ENCODE data around the gene SLC22A23.
"Not testable (repeated sequence)": the region's sequence is repeated elsewhere in the genome, so short reads cannot be mapped to it uniquely, and the experiment has no call there.

The SLC22A23 gene

DNA sequence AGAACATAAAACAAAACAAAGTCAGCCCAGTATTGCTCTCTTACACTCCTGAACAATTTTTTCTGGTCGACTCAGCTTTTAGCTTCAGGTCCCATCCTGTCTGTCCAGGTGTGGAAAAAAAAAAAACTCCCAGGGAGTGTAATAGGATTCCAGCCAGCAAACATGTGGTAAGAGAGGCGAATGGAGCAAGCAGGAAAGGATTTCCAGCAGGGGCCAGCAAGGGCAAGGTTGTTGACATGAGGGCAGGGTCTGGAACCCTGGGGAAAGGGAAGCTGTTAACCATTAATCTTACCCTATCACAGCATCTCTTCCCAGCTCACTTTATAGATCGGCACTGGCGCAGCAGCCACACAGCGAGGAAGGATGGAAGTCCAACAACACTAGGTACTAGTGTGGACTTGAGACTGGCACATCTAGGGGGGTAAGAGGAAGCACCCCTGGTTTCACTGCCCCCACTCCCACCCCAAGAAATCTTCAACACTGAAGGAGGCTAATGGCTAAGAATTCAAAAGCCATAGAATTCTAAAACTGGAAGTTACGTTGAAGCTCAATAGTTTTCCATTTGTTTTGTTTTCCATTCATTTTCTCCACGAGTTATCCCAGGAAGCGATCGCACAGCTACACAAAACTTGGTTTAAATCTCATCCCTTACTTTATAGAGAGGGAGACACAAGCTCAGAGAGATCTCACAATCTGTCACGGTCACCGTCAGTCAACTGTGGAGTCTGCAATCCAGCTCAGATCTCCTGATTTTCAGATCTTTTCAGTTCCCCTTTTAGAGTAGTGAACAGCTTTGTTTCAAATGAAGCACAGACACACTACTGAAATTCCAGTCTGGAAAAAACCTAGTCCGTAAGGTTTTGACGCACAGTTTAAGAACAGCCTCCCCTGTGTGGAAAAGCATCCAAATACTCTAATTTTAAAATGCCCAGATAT is 53.3 kb downstream of the SLC22A23 start:
- DNase-seq: no peak

DNA sequence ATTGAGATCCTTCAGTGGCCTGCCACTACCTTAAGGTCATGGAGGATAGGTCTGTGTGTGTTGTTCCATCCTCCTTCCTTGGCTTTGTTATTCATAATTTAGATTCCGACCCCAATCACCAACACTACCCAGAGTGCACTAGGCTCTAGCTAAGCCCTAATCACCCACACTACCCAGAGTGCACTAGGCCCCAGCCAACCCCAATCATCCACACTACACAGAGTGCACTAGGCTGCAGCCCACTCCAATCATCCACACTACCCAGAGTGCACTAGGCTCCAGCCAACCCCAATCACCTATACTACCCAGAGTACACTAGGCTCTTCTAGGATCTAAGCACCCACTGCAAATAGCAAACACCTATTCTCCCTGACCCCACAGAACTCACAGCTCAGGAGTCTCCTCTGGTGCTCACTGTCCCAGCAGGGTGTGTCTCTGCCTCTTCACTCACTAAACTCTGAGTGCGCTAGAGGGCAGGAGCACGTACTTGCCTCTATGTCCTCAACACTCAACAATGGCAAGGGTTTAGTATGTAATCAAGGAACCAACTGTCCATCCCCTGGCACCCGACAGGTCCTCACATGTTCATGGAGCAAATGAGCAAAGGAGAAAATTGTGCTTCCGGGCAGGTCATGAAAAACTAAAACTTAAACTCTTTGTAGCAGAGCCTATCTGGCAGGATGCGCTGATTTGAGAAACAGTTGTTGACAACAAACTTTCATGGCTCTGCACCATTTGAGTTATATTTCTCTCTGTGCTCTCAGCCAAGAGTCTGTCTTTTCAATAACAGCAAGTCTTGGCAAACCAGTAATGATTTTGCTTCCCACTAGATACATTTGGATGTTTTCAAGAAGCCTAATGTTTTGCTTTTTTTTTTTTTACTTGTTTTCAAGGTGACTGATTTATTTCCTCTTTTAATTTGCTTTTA is 54.3 kb downstream of the SLC22A23 start:
- no peak for DNase-seq

DNA sequence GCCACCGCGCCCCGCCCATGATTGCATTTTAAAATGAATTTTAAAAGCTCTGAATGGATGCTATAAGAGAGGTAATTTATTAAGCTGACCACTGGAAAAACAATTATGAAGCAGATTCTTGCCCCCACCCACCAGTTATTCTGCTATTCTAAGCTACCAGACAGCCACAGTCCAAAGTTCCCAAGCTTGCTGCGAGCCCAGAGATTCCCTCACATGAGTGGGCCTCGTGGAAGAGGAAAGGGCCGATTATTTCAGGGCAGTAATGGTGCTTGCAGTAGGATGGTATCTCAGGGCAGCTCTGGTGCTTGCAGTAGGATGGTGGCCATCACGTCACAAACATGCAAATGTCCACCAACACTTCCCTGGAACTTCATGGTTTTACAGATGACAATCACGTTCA is 56.7 kb downstream of the SLC22A23 start:
- no peak for DNase-seq

DNA sequence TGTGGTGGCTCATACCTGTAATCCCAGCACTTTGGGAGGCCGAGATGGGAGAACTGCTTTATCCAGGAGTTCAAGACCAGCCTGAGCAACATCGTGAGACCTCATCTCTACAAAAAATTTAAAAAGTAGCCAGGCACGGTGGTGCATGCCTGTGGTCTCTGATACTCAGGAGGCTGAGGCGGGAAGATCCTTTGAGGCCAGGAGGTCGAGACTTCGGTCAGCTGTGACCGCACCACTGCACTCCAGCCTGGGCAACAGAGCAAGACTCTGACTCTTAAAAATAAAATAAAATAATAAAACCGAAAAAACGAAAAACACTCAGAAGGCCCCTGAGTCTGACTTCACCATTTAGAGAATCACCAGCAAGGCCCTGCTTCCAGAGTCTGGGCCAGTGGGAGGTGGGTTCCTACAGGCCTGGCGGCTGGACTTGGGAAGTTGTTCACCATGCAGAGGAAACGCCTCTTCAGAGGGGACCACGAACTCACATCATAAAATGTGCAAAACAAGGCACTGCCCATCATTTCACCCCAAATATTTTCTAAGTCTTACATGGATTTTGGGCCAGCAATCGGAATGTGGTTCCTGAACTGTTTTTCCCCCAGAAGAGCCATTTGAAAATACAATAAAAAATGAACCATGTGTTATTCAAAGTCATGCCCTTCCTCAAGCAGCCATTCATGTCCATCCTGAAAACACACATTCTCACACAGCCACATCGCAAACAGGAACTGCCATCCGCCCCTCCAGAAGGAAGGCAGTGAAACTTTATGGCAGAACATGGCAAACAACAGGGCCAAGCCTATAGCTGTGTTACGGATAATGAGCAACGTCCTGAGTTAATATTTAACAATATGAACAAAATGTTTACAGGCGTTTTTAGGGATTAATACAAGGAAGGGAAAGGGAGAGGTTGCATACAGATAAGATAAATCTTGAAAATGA is 57.8 kb downstream of the SLC22A23 start:
- no peak for DNase-seq

DNA sequence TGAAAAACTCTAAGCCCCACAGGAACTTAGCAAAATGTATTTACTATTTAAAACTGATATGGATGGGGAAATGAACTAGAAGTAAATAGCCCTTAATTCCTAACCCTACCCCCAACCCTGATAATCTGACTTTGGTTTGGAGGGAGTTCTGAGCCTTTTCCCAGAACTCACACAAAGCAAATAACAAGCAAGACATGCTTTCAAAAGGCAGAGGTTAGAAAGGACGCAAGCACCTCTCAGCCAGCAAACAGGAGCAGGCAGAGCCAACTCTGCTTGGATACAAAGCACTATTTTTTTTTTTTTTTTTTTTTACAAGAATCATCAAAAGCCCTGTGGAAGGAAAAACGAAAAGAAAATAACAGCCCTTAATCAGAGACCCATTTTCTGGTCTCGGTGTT is 58.7 kb downstream of the SLC22A23 start:
- DNase-seq: no peak

DNA sequence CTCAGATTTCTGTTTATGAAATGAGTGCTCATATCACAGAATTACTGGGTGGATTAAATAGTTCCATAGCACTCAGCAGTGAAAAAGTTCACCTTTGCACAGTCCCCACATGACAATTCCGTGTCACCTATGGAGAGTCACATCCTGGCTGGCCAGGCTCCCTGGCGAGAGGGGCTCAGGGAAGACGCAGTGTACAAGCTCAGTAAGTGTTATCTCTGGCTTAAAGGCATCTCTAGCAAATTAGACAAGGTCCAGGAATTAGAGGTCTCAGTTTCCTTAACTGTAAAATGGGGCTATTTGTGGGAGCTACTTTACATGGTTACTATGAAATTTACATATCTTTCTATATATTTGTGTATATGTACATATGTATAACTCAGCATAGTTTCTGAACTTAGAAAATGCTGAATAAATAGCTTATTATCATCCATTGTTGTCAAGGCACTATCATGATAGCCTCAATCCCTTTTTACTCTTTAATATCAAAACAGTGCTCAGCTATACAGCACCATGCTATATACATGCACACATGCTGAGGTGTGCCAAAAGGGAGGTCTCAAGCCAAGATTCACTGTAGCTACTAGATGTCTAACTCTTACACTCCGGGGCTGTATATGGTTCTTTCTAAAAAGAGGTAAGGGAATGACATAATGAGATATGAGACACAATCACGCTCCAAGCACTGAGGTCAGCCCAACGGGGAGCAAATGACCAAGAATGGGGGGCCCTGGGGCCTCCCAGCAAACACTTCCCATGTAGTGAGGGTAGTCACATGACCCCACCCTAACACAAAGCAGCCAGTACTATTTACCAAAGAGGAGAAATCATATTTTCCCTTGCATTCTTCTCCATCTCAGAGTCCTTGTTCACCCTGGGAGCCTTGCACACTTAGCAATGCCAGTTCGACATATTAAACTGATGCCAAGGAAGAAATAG is 59.4 kb downstream of the SLC22A23 start:
- DNase-seq: no peak

DNA sequence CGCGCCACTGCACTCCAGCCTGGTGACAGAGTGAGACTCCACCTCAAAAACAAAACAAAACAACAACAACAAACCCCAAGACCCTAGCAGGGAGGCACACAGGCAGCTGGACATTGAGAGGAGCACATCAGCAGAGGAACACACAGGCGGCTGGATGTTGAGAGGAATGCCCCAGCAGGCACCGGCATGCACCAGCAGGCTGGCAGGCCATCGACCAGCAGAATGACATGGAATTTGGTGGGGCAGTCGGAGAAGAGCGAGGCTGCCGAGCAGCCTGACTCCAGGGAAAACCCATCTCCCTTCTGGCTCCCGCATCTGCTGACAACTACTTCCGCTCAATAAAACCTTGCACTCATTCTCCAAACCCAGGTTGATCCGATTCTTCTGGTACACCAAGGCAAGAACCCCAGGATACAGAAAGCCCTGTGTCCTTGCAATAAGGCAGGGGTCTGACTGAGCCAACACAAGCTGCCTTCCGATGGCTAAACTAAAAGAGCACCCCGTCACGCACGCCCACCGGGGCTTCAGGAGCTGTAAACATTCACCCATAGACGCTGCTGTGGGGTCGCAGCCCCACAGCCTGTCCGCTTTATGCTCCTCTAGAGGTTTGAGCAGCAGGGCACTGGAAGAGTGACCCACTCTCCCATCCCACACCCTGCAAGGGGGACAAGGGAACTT is 60.2 kb downstream of the SLC22A23 start:
- DNase-seq: no peak

DNA sequence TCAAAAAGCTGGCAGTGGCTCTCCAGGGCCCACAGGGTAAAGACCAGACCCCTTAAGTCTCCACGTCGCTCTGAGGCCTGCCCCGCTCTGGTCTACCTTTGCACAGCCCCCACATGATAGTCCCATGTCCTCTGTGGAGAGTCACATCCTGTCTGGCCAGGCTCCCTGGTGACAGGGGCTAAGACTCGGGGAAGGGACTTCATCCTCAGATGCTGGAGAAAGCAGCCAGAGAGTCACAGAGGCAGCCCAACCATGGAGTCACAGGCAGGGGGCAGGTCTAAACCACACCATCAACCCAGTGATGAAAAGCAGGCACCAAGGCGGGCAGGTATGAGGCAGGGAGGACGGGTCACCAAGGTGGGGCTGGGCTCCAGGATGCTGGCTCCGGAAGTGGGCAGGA is 62.2 kb downstream of the SLC22A23 start:
- DNase-seq: no peak

DNA sequence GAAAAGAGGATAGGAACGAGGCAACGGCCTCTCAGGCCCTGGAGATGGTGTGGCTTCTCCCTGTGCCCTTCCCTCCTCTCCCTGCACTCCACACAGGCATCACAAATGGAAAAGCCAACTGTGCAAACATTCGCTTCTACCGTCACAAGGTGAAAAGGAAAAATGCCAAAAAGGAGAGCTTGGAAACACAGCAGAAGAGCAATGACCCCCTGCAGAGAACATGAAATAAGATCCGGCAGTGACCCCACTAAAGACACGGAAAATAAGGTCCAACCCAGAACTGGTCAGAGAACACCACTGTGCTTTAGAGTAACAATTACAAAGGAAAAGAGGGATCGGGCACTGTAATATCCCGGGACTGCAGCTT is 63.0 kb downstream of the SLC22A23 start:
- no peak for DNase-seq

DNA sequence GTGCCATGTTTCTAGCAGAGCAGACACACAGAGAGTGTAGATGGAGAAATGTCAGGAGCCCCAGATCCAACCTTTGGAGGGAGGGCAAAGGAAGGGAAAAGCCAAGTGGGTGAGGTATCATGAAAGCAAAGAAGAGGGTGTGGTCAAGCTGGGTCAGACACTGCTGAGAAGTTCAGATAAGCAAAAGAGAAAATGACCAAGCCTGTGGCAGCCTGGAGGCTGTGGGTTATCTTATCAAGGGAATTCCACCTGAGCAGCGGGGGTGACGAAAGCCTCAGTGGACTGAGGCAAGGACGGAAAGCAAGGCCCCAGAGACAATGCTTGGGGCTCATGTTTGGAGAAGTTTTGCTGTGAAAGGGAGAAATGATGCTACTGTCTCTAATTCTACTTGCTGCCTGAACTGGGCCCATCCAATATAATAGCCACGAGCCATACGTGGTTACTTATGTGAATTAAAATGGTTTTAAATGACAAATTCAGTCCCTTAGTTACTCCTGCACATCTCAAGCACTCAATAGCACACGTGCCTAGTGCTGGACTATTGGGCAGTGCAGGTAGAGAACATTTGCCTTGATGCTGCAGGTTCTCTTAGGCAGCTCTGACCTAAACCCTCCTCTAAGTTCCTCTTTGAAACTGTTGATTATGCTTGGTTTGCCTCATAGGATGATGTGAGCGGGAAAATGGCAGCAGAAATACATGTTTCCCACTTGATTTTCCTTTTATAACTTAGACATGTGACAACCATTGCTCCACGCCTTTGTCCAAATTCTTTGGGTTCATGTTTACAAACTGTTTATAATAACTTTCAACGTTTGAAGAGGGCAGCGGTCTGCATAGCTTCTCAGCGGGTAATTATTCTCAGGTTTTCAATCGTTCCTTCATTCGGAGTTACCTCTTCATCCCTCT is 63.7 kb downstream of the SLC22A23 start:
- DNase-seq: no peak

DNA sequence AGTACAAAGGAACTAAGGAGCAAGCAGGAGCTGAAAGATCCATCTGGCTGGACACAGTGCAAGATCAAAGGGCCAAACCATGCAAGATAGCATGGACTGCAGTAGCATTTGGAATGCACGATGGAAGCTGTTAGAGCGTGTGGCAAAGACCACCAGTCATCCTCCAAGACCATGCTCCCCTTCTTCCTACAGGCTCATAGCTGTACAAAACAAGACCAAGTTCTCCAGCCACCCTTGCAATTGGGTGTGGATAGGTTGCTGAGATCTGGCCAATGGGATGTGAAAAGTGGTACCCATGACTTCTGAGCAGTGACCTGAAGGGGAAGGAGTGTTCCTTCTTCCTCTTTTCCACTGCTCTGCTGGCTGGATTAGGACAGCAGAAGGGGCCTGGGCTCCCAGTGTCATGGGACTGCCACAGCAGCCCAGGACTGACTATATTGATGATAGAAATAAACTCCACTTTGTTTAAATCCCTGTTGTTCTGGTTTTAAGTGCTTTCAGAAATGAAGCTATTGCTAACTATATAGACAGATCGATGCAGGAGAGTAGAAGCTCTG is 64.9 kb downstream of the SLC22A23 start:
- no peak for DNase-seq

DNA sequence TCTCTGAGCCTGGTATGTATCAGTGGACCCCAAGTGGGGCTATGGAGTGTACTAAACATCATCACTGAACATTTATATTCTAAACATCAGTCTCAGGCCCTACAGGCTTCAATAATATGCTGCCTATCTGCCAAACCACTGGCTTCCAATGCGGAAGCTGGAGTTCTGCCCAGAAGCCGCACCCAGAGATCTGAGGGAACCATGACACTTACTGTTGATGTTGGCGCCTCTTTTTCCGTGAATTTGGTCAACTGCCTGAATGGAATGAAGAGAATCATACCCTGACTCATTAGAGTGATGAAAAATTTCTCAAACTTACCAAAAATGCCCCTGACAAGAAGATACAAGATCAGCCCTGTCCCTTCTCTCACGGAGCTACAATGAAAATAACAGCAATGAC is 66.2 kb downstream of the SLC22A23 start:
- no peak for DNase-seq

DNA sequence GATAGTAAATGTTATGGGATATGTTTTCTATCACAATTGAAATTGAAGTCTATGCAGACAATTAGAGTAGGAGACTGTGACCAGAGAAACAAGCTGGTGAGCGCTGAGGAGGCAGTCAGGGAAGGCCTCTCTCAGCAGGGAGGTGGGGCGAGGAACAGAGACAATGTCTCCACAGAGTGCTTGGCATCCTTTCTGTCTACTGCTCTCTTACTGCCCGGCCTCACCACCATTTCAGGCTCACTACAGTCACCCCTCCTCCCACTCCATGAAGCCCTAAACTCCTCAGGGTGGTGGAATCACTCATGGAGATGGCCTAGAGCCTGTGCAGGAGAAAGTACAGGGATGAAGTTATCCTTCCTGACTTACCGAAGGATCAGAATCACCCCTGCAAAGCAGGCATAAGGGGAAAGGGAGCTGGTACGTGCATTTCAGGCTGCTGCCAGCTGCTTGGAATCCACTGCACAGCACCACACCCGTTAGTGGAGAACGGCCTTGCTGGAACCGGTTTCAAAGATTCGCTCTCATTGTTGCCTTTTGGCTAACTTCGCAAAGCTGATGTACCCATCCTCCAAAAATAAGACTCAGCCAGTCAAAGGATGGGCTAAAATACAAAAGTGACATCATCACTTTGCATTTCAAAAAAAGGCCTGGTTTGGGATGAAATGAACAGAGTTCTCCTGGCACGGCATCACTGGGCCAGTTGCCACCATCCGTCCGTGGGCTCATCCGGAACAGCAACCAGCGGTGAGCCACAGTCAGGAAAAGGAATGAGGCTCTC is 67.3 kb downstream of the SLC22A23 start:
- no peak for DNase-seq

DNA sequence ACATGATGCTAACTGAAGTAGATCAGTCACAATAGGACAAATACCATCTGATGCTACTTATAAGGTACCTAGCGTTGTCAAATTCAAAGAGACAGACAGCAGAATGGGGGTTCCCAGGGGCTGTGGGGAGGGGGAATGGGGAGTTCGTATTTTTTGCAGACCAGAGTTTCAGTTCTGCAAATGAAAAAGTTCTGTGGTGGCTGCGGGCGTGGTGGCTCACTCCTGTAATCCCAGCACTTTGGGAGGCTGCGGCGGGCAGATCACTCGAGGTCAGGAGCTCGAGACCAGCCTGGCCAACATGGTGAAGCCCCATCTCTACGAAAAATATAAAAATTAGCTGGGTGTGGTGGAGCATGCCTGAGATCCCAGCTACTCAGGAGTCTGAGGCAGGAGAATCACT is 68.1 kb downstream of the SLC22A23 start:
- no peak for DNase-seq

DNA sequence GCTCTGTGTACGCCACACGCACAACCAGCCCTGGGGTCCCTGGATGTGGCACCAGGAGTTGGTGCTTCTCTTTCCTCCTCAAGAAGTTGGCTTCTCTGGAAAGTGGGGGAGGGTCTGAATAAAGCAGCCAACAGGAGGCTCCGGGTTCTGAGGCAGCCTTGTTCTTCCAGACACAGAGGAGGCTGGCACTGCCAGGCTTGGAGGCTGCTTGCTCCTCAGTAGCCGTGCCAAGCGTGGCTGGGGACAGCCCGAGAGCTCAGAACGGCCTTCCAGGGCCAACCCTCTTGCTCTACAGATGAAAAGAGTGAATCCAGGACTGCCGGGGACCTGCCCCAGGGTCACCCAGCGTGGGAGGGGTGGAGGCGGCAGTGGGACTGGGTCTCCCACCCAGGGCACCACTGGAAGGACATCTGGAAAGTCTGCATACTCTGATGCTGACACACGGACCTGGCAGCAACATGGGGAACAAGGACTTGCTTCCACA is 70.4 kb downstream of the SLC22A23 start:
- no peak for DNase-seq

DNA sequence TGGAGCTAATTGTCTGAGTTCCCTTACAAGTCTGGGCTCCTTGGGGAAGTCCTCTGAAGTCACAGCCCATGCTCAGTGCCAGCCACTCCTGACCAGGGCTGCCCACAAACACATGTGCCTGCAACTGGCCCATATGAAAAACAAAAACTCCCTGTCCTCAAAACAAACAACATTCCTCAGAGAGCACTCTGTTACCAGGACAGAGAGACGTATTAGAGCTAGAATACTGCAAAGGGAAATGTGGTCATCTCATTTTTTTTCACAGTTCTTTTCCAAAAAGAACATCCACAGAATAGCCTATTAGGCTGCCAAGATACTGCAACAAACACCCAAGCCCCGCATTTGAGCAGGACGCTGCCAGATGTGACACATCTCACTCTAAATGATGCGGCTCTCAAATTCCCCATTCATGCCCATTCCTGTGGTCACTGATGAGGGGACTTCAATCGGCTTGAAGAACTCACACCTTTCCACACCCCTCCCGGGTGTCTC is 71.1 kb downstream of the SLC22A23 start:
- DNase-seq: no peak

DNA sequence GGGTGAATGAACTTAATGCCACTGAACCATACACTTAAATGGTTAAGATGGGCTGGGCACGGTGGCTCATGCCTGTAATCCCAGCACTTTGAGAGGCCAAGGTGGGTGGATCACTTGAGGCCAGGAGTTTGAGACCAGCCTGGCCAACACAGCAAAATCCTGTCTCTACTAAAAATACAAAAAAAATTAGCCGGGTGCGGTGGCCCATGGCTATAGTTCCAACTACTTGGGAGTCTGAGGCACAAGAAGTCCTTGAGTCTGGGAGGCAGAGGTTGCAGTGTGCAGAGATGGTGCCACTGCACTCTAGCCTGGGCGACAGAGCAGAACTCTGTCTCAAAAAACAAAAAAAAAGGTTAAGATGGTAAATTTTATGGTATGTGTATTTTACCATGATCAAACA is 71.7 kb downstream of the SLC22A23 start:
- DNase-seq: not testable (repeated sequence)
